Neuronal stem cell (in vitro differentiated cells): Measurements from ENCODE around the gene ITM2A. TPM values are rescaled to one million over a fixed set of nuclear protein-coding genes. Genes with fewer than 3 reads are reported as not detected.

Source experiments
- DNase-seq: peaks from one replicate; pipeline ENCODE4 v3.0.0-alpha.2; 2013; ENCODE audit warnings: low spot score
- H2AFZ ChIP-seq: one replicate; pipeline ENCODE4 v1.6.1; 2013; ENCODE audit warnings: mild to moderate bottlenecking, low read length, inconsistent platforms
- H2AK5ac ChIP-seq: 2 replicates; pipeline ENCODE4 v1.6.1; 2013; ENCODE audit warnings: low read depth, mild to moderate bottlenecking, inconsistent platforms, low read length, moderate library complexity, mixed read lengths
- H2BK120ac ChIP-seq: 2 replicates; pipeline ENCODE4 v1.6.1; 2013; ENCODE audit warnings: low read depth, mild to moderate bottlenecking, inconsistent platforms, low read length, moderate library complexity, mixed read lengths
- H2BK12ac ChIP-seq: one replicate; pipeline ENCODE4 v1.6.1; 2013; ENCODE audit warnings: low read length, inconsistent platforms
- H2BK15ac ChIP-seq: 2 replicates; pipeline ENCODE4 v1.6.1; 2013; ENCODE audit warnings: mild to moderate bottlenecking, low read length, inconsistent platforms, mixed read lengths
- H2BK5ac ChIP-seq: one replicate; pipeline ENCODE4 v1.6.1; 2013; ENCODE audit warnings: inconsistent platforms, mild to moderate bottlenecking, low read length, moderate library complexity
- H3K14ac ChIP-seq: one replicate; pipeline ENCODE4 v1.6.1; 2013; ENCODE audit warnings: low read length, inconsistent platforms
- H3K18ac ChIP-seq: 2 replicates; pipeline ENCODE4 v1.6.1; 2013; ENCODE audit warnings: low read length, inconsistent platforms
- H3K23ac ChIP-seq: 2 replicates; pipeline ENCODE4 v1.6.1; 2013; ENCODE audit warnings: low read depth, mild to moderate bottlenecking, mixed read lengths, low read length, inconsistent platforms; ENCODE audit not compliant: poor library complexity
- H3K27ac ChIP-seq: replicated peaks from 3 replicates; pipeline ENCODE4 v1.5.1; 2013; ENCODE audit warnings: low read length, inconsistent platforms
- H3K27me3 ChIP-seq, 3 experiments: 2 replicates each; pipeline ENCODE4 v1.6.1; 2013; ENCODE audit warnings: low read length in 3 of 3, mild to moderate bottlenecking in 2 of 3, inconsistent platforms in 1 of 3, low read depth in 1 of 3, mixed read lengths in 1 of 3, moderate library complexity in 1 of 3; ENCODE audit not compliant: control insufficient read depth in 3 of 3, insufficient read depth in 3 of 3
- H3K36me3 ChIP-seq, 2 donors: replicated peaks in 1 of 2; 2 replicates each; pipeline ENCODE4 v1.6.1; 2013; ENCODE audit warnings: low read length in 2 of 2; ENCODE audit not compliant: control insufficient read depth in 2 of 2, insufficient read depth in 2 of 2
- H3K4ac ChIP-seq: 2 replicates; pipeline ENCODE4 v1.6.1; 2013; ENCODE audit warnings: inconsistent platforms, mild to moderate bottlenecking, low read length, moderate library complexity
- H3K4me1 ChIP-seq, 2 donors: 1 replicate in 1 of 2; 2 replicates in 1 of 2; pipeline ENCODE4 v1.6.1; 2013; ENCODE audit warnings: low read length in 2 of 2, low read depth in 1 of 2; ENCODE audit not compliant: control insufficient read depth in 2 of 2, insufficient read depth in 1 of 2
- H3K4me2 ChIP-seq: one replicate; pipeline ENCODE4 v1.6.1; 2013; ENCODE audit warnings: mild to moderate bottlenecking, low read length, inconsistent platforms; ENCODE audit not compliant: insufficient read depth, poor library complexity, severe bottlenecking
- H3K4me3 ChIP-seq, 2 donors: 2 replicates each; pipeline ENCODE4 v1.5.1; 2013; ENCODE audit warnings: low read length in 2 of 2, mild to moderate bottlenecking in 2 of 2, inconsistent platforms in 1 of 2, moderate library complexity in 1 of 2
- H3K79me1 ChIP-seq: one replicate; pipeline ENCODE4 v1.6.1; 2013; ENCODE audit warnings: low read depth, mild to moderate bottlenecking, inconsistent platforms, low read length, moderate library complexity
- H3K9ac ChIP-seq: one replicate; pipeline ENCODE4 v1.6.1; 2013; ENCODE audit warnings: mild to moderate bottlenecking, low read depth, low read length, inconsistent platforms; ENCODE audit not compliant: poor library complexity
- H3K9me3 ChIP-seq, 2 donors: replicated peaks in 1 of 2; 2 replicates each; pipeline versions ENCODE3 to v1.6.1; 2013; ENCODE audit warnings: low read length in 2 of 2, mild to moderate bottlenecking in 2 of 2, inconsistent platforms in 1 of 2, low read depth in 1 of 2, mixed read lengths in 1 of 2, moderate library complexity in 1 of 2; ENCODE audit not compliant: control insufficient read depth in 2 of 2, insufficient read depth in 1 of 2
- H4K8ac ChIP-seq: one replicate; pipeline ENCODE4 v1.6.1; 2013; ENCODE audit warnings: low read depth, mild to moderate bottlenecking, inconsistent platforms, low read length, moderate library complexity
- H4K91ac ChIP-seq: one replicate; pipeline ENCODE4 v1.6.1; 2013; ENCODE audit warnings: low read length, low read depth, mild to moderate bottlenecking, inconsistent platforms; ENCODE audit not compliant: poor library complexity
- WGBS, 2 donors: extraction: QIAGEN DNeasy Blood & Tissue Kit; methylation state at CpG; one replicate each; pipeline ENCODE4 v1.1.7; 2013; ENCODE audit warnings: missing lambda C conversion rate in 2 of 2, mixed read lengths in 1 of 2; ENCODE audit not compliant: insufficient read length in 2 of 2, insufficient replicate concordance in 1 of 2; ENCODE audit errors: extremely low coverage in 2 of 2; 5-methylcytosine and 5-hydroxymethylcytosine counted together
- polyA plus RNA-seq, 2 experiments: library from polyadenylated mRNA; stranded (reverse); fragments of 200-250 nt; gene quantifications; one replicate each; pipeline ENCODE4 v1.2.3, GENCODE V29; 2013

The ITM2A gene
- 3.7 TPM for polyA plus RNA-seq (2013, experiment 1 of 2)
- 3.9 TPM for polyA plus RNA-seq (2013, experiment 2 of 2)

DNA sequence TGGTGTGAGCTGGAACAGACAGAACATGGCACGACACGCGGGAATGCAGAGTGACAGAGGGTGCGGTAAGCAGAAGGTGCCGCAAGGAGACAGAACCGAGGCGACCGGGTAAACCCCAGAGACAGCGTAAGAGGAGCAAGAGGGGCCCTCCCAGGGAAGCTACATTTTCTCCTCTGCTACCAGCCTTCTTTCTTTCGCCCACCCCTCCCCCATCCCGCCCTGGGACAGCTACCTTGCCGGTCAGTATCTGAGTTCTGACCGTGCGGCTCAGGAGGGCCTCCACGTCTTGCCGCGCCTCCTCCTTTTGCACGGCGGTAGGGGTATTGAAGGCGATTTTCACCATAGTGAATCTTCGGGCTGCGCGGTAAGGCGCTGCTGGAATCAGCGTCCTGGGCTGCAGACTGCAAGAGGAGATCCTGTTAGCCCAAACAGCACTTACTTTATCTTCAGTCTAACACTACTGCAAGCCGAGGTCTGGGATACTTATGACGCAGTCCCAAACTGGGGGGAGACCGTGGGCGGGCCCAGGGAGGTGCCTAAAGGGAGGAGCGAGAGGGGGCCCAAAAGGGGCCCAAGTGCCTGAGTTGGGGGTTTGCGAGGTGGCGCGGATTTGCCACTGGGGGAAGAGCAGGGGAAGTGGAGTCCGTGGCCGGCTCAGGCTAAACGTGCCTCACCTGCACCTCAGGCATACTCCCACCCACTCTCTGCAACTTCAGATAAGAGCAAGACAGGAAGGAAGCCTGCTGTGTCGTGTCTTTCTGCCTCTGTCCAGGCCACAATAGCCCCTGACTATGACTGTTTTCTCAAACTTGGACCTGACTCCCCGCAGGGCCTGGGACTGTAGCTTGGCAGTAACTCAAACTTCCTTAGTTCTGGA is at the start of gene ITM2A:
Gene ITM2A (minus strand): TSS at position 462 of the 877 bp plus-strand sequence. CDS start 119 bp downstream, at position 343.
- peak within 1 kb of the TSS in 1 of 2 donors; percentile 79 for H3K4me3 ChIP-seq
- no peak within 1 kb of the TSS for H2AK5ac ChIP-seq
- H2BK5ac ChIP-seq, result no peak within 1 kb of the TSS

DNA sequence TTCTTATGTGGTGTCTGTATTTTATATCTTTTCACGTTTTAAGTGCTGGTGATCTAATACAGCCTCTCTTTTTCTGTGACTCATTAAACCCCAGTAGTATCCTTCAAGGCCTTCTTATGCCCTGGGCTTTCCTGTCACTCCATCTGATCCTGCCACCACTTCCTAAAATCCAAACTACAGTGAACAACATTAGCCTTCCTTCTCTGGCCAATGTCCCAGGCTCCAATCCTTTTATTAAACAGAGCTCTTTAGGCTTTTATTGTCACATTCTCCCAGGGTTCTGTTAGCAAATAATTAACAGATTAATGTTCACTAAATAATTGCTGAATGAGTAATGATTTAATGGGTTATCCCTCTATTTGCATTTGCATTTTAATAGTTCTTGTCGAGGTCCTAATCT is 47.9 kb upstream of the ITM2A start:
- DNase-seq, result no peak
- H2BK12ac ChIP-seq, result no peak overlapping the region
- no peak overlapping the region for H3K4me2 ChIP-seq
- H3K4ac ChIP-seq, result no peak overlapping the region
- H3K79me1 ChIP-seq, result no peaks in the 10 kb centered on the region
- H2BK120ac ChIP-seq, result no peak overlapping the region
- H3K14ac ChIP-seq, result no peak overlapping the region
- H3K9me3 ChIP-seq, result no peaks in the 10 kb centered on the region
- H3K4me3 ChIP-seq, result no peak overlapping the region
- H3K27me3 ChIP-seq, result no peaks in the 10 kb centered on the region
- H2AK5ac ChIP-seq, result no peak overlapping the region
- no peak overlapping the region for H3K23ac ChIP-seq
- no peak overlapping the region for H3K9ac ChIP-seq
- no peak overlapping the region for H3K18ac ChIP-seq
- no peaks in the 10 kb centered on the region for H3K36me3 ChIP-seq
- H2AFZ ChIP-seq, result no peak overlapping the region
- no peak overlapping the region for H2BK15ac ChIP-seq
- no peak overlapping the region for H2BK5ac ChIP-seq
- H4K8ac ChIP-seq, result no peak overlapping the region
- no peak overlapping the region for H3K27ac ChIP-seq
- no CpG with 5 or more reads among the region's 2 CpGs for WGBS, 2 donors
- H3K4me1 ChIP-seq, result no peaks in the 10 kb centered on the region
- H4K91ac ChIP-seq, result no peak overlapping the region

More for the DNA sequence above, at the start of gene ITM2A:
- Histone ChIP-seq H2BK120ac (no peak within 1 kb of the TSS), H3K36me3 (no peaks in the 10 kb centered on the region), H3K4ac (no peak within 1 kb of the TSS), H3K18ac (no peak within 1 kb of the TSS), H4K8ac (no peak within 1 kb of the TSS), H3K9ac (peak within 1 kb of the TSS; percentile 21), H4K91ac (no peak within 1 kb of the TSS), H3K9me3 (no peaks in the 10 kb centered on the region), H2AFZ (peak within 1 kb of the TSS; percentile 68), H2BK12ac (no peak within 1 kb of the TSS), H3K27me3 (peaks cover 0 to 17% (median 0%) of the 10 kb centered on the region in 3 experiments), H3K27ac (no peak within 1 kb of the TSS), H3K79me1 (no peaks in the 10 kb centered on the region), H2BK15ac (no peak within 1 kb of the TSS), H3K4me2 (peak within 1 kb of the TSS; percentile 62), H3K4me1 (no peaks in the 10 kb centered on the region), H3K14ac (no peak within 1 kb of the TSS), H3K23ac (peak within 1 kb of the TSS; percentile 31)
- no CpG with 5 or more reads among the region's 38 CpGs for WGBS, 2 donors
- peak; percentile 17 for DNase-seq

DNA sequence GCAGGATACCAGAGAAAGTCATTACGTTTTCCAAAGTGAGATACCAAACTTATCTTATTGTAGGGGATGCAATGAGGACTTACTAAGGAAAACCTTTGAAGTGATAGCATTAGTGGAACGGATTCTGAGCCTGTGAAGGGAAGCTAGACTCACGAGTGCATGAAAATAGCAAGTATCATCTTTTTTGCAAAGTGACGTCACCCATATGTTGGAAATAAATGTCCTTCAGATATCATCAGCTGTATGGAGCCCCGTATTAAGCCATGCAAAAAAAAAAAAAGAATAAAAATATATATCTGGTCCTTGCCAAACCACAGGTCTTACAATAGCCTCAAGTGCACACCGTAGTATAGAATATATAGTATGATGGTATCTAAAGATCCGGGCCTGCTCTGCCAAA is 46.8 kb upstream of the ITM2A start:
- no peaks in the 10 kb centered on the region for H3K27me3 ChIP-seq
- H3K18ac ChIP-seq, result no peak overlapping the region
- H2AK5ac ChIP-seq, result no peak overlapping the region
- H3K4me3 ChIP-seq, result no peak overlapping the region
- DNase-seq, result no peak
- no peak overlapping the region for H3K27ac ChIP-seq
- H3K14ac ChIP-seq, result no peak overlapping the region
- no peaks in the 10 kb centered on the region for H3K79me1 ChIP-seq
- no peak overlapping the region for H3K4me2 ChIP-seq
- no peak overlapping the region for H4K8ac ChIP-seq
- WGBS, 2 donors, result no CpG with 5 or more reads among the region's 7 CpGs
- H3K36me3 ChIP-seq, result no peaks in the 10 kb centered on the region
- no peak overlapping the region for H2AFZ ChIP-seq
- no peak overlapping the region for H2BK15ac ChIP-seq
- H3K9me3 ChIP-seq, result no peaks in the 10 kb centered on the region
- no peak overlapping the region for H3K4ac ChIP-seq
- H2BK12ac ChIP-seq, result no peak overlapping the region
- H2BK120ac ChIP-seq, result no peak overlapping the region
- no peak overlapping the region for H4K91ac ChIP-seq
- no peak overlapping the region for H3K23ac ChIP-seq
- no peaks in the 10 kb centered on the region for H3K4me1 ChIP-seq
- H2BK5ac ChIP-seq, result no peak overlapping the region
- H3K9ac ChIP-seq, result no peak overlapping the region

DNA sequence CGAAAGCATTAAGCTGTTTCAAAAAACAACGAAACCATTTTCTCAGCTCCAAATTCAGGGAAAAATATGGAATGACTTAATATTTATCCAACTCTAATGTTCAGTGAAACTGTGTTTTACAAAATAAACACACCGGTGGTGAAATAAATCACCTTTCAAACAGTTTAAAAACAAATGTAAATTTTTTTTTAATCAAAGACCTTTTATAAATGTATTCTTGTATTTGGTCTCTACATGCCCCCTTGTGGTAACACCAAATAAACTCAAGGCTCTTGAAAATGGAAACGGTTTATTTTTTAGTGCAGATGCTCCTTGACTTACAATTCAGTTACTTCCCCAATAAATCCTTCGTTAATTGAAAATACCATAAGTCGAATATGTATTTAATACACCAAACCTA is 45.8 kb upstream of the ITM2A start:
- no peaks in the 10 kb centered on the region for H3K4me1 ChIP-seq
- no peak for DNase-seq
- no peaks in the 10 kb centered on the region for H3K36me3 ChIP-seq
- no peaks in the 10 kb centered on the region for H3K79me1 ChIP-seq
- no peak overlapping the region for H2BK120ac ChIP-seq
- H3K4me2 ChIP-seq, result no peak overlapping the region
- H2BK5ac ChIP-seq, result no peak overlapping the region
- H2AFZ ChIP-seq, result no peak overlapping the region
- H3K9ac ChIP-seq, result no peak overlapping the region
- no peak overlapping the region for H3K14ac ChIP-seq
- no peaks in the 10 kb centered on the region for H3K9me3 ChIP-seq
- H4K8ac ChIP-seq, result no peak overlapping the region
- H2BK12ac ChIP-seq, result no peak overlapping the region
- no peak overlapping the region for H3K4me3 ChIP-seq
- no peak overlapping the region for H3K4ac ChIP-seq
- H2AK5ac ChIP-seq, result no peak overlapping the region
- H3K27me3 ChIP-seq, result no peaks in the 10 kb centered on the region
- no peak overlapping the region for H3K27ac ChIP-seq
- H2BK15ac ChIP-seq, result no peak overlapping the region
- no peak overlapping the region for H3K18ac ChIP-seq
- no CpG with 5 or more reads among the region's 6 CpGs for WGBS, 2 donors
- H3K23ac ChIP-seq, result no peak overlapping the region
- H4K91ac ChIP-seq, result no peak overlapping the region
